ENCODE results near the gene OR8D4.

- TF ChIP-seq, protein P1, sequence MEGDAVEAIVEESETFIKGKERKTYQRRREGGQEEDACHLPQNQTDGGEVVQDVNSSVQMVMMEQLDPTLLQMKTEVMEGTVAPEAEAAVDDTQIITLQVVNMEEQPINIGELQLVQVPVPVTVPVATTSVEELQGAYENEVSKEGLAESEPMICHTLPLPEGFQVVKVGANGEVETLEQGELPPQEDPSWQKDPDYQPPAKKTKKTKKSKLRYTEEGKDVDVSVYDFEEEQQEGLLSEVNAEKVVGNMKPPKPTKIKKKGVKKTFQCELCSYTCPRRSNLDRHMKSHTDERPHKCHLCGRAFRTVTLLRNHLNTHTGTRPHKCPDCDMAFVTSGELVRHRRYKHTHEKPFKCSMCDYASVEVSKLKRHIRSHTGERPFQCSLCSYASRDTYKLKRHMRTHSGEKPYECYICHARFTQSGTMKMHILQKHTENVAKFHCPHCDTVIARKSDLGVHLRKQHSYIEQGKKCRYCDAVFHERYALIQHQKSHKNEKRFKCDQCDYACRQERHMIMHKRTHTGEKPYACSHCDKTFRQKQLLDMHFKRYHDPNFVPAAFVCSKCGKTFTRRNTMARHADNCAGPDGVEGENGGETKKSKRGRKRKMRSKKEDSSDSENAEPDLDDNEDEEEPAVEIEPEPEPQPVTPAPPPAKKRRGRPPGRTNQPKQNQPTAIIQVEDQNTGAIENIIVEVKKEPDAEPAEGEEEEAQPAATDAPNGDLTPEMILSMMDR (IDR thresholded peaks at IDR 0.05; ENCODE audit: low read depth, low read length, missing input control), result no peak
- TF ChIP-seq FOXA1 (IDR thresholded peaks at IDR 0.05) (no peak), YY1 (IDR thresholded peaks at IDR 0.05) (no peak), TAF1 (conservative IDR thresholded peaks at IDR 0.05) (no peak), RAD21 (IDR thresholded peaks at IDR 0.05) (no peak), RXRA (IDR thresholded peaks at IDR 0.05) (no peak), GABPA (IDR thresholded peaks at IDR 0.05 in 1 of 2, conservative IDR thresholded peaks at IDR 0.05 in 1 of 2) (no peak), SP1 (IDR thresholded peaks at IDR 0.05) (no peak), EGR1 (IDR thresholded peaks at IDR 0.05; ENCODE audit: low read depth in 2 of 2) (no peak), REST (IDR thresholded peaks at IDR 0.05) (no peak)
- TF ChIP-seq, protein P2, sequence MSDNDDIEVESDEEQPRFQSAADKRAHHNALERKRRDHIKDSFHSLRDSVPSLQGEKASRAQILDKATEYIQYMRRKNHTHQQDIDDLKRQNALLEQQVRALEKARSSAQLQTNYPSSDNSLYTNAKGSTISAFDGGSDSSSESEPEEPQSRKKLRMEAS (IDR thresholded peaks at IDR 0.05), result no peak
- TF ChIP-seq, protein P3, sequence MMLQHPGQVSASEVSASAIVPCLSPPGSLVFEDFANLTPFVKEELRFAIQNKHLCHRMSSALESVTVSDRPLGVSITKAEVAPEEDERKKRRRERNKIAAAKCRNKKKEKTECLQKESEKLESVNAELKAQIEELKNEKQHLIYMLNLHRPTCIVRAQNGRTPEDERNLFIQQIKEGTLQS (IDR thresholded peaks at IDR 0.05), result no peak
- TF ChIP-seq, protein P4, sequence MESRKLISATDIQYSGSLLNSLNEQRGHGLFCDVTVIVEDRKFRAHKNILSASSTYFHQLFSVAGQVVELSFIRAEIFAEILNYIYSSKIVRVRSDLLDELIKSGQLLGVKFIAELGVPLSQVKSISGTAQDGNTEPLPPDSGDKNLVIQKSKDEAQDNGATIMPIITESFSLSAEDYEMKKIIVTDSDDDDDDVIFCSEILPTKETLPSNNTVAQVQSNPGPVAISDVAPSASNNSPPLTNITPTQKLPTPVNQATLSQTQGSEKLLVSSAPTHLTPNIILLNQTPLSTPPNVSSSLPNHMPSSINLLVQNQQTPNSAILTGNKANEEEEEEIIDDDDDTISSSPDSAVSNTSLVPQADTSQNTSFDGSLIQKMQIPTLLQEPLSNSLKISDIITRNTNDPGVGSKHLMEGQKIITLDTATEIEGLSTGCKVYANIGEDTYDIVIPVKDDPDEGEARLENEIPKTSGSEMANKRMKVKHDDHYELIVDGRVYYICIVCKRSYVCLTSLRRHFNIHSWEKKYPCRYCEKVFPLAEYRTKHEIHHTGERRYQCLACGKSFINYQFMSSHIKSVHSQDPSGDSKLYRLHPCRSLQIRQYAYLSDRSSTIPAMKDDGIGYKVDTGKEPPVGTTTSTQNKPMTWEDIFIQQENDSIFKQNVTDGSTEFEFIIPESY (IDR thresholded peaks at IDR 0.05), result no peak
Observed at GRCh38 chr11:123945132-123945531, 43.2 kb downstream of the OR8D4 start.

Data from liver (tissue), 3 donors.